Pancreas (tissue), 10 donors: Measurements from ENCODE around the gene SSX1. TPM values are rescaled to one million over a fixed set of nuclear protein-coding genes. Genes with fewer than 3 reads are reported as not detected.
A peak's percentile ranks its signal among the peaks of the same experiment; 100 is the strongest.
"Not testable (repeated sequence)": the region's sequence is repeated elsewhere in the genome, so short reads cannot be mapped to it uniquely, and the experiment has no call there.

ENCODE experiments used
- ATAC-seq, 4 donors: fragments of 200-7000 bp; cut with Tn5 transposase; one replicate each; pipeline versions ENCODE4 v1.8.0 to v1.9.1; 2020; ENCODE audit warnings: mild to moderate bottlenecking in 4 of 4, moderate library complexity in 4 of 4
- DNase-seq, 6 donors: peaks; one replicate each; pipeline ENCODE4 v3.0.0-alpha.2; 2020
- FAIRE-seq: peaks from 2 replicates; lab custom pipeline; 2012; peaks lifted over from hg19 to GRCh38; lab: Jason Lieb, UNC
- H3K27ac ChIP-seq, 4 donors: fragments of 200-600 bp; sonication (generic); 1 replicate in 3 of 4; 2 replicates in 1 of 4; pipeline versions ENCODE4 v1.5.0 to v1.8.0; 2020
- H3K27me3 ChIP-seq, 4 donors: fragments of 200-600 bp; one replicate each; pipeline ENCODE4 v1.8.0; 2021
- H3K36me3 ChIP-seq, 3 donors: fragments of 200-600 bp; sonication (generic) in 1 of 3; one replicate each; pipeline versions ENCODE4 v1.5.0 to v1.8.0; 2020 to 2021
- H3K4me1 ChIP-seq, 3 donors: fragments of 200-600 bp; one replicate each; pipeline ENCODE4 v1.8.0; 2021
- H3K4me3 ChIP-seq, 4 donors: fragments of 200-600 bp; sonication (generic) in 2 of 4; one replicate each; pipeline versions ENCODE4 v1.5.0 to v1.8.0; 2020 to 2021
- H3K9me3 ChIP-seq, 4 donors: fragments of 200-600 bp; one replicate each; pipeline ENCODE4 v1.8.0; 2021
- WGBS, 2 donors: extraction: QIAGEN DNeasy Blood & Tissue Kit; methylation state at CpG; one replicate each; pipeline ENCODE4 v1.1.7; 2013; 5-methylcytosine and 5-hydroxymethylcytosine counted together
- intact Hi-C, 3 donors: fragments of 100-400 bp; cut with DNase I; formaldehyde crosslinking; loops; one replicate each; pipeline versions ENCODE4 v1.11.1 to v1.14.2; 2022
- polyA plus RNA-seq, 2 donors: library from polyadenylated mRNA; stranded (reverse); fragments of 200-250 nt; gene quantifications; one replicate each; pipeline ENCODE4 v1.2.3, GENCODE V29; 2013
- total RNA-seq, 6 donors: library from RNA; stranded (reverse); fragmentation: NEBNext Ultra II Directional in 4 of 6; extraction: Animal tissue kit (Norgen Biotek cat#: 25700) in 4 of 6; gene quantifications; one replicate each; pipeline versions ENCODE4 v1.2.1 to v1.2.4, GENCODE V29; 2021 to 2023
- TF ChIP-seq, protein P1 (sequence below), 4 donors: fragments of 200-600 bp; sonication (generic) in 3 of 4; IDR thresholded peaks; one replicate each; pipeline versions ENCODE4 v1.5.0 to v1.8.0; 2021; ENCODE audit warnings: antibody characterized with exemption in 4 of 4
- donor health status: healthy with polysubstance abuse.
- donor health status: DM: no; HTN: no; CAD: no; lungs with moderate emphysema.
- donor health status: DM: no; HTN: no; CAD: no.
- donor health status: control.
- donor health status: control.
- donor health status: Bipolar disorder and iron deficiency.
- donor health status: DM: yes; HTN: yes; CAD: no.
- donor health status: DM: no; HTN: no; CAD: no.
- donor health status: DM: no; HTN: no; CAD: no.
- donor health status: DM: yes; HTN: yes; CAD: no.

Gene SSX1
- total RNA-seq (under 1 TPM in 1 of 6 donors, not detected in 5; 0.19 TPM), polyA plus RNA-seq (not detected)

DNA sequence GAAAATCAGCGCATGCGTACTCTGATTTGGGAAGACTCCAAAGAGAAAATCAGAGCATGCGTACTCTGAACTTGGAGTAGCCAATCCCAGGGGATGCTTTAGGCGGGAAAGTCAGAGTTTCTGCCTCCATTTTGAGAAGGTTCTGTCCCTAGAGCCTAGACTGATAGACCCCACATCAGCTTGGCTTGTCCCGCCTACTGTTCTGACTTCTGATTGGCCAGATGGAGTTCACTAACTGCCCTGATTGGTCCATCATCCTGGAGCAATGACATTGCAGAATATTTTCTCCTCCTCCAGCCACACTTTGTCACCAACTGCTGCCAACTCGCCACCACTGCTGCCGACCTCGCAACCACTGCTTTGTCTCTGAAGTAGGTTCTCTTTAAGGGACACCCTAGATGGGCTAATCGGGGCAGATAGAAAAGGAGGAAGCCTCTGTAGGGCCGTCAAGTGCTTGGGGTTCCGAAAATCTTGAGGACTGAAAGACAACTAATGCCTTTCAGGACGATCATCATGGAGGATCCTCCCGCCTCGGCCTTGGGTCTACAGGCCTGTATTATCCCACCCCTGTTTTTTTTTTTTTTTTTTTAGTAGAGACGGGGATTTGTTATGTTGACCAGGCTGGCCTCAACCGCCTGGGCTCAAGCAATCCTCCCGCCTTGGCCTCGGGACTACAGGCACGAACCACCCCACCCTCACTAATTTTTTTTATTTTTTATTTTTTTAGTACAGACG lies at the start of gene SSX1:
TSS of gene SSX1 (plus strand) at position 331 of the 735 bp plus-strand sequence. CDS start 1,850 bp downstream, outside the sequence.
- H3K36me3 ChIP-seq, H3K27me3 ChIP-seq, ATAC-seq, DNase-seq, H3K4me3 ChIP-seq, H3K27ac ChIP-seq, FAIRE-seq, H3K9me3 ChIP-seq, intact Hi-C loops, H3K4me1 ChIP-seq: not testable (repeated sequence)
- 84 to 88% methylated on average over 19 to 20 of the region's 20 CpGs for WGBS, 2 donors

GRCh38 chrX:48214341-48214740 lies 40.9 kb upstream of the SSX1 start:
- H3K4me1 ChIP-seq, intact Hi-C loops, H3K36me3 ChIP-seq, FAIRE-seq, ATAC-seq, DNase-seq, H3K27me3 ChIP-seq, H3K4me3 ChIP-seq, H3K27ac ChIP-seq, H3K9me3 ChIP-seq: not testable (repeated sequence)
- WGBS, 2 donors: 29 to 31% methylated on average over 4 of the region's 4 CpGs

DNA sequence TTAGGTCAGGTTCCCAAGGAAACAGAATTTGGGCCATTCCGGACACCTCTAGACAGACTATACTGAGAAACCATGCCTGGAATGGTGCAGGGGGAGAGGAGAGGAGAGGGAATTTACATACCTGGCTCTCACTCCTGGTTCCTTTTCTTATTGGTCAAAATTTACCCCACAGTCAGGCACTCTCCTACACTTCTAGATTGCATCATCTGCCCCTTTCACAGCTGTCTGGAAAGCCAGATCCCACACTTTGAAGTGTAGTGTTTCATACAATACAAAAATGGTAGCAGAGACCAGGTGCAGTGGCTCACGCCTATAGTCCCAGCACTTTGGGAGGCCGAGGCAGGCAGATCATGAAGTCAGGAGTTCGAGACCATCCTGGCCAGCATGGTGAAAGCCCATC lies 31.0 kb upstream of the SSX1 start:
- H3K9me3 ChIP-seq, intact Hi-C loops, FAIRE-seq, H3K4me1 ChIP-seq, H3K27ac ChIP-seq, H3K36me3 ChIP-seq, ATAC-seq, H3K4me3 ChIP-seq, H3K27me3 ChIP-seq, DNase-seq: not testable (repeated sequence)
- 77 to 78% methylated on average over 4 of the region's 4 CpGs for WGBS, 2 donors

DNA sequence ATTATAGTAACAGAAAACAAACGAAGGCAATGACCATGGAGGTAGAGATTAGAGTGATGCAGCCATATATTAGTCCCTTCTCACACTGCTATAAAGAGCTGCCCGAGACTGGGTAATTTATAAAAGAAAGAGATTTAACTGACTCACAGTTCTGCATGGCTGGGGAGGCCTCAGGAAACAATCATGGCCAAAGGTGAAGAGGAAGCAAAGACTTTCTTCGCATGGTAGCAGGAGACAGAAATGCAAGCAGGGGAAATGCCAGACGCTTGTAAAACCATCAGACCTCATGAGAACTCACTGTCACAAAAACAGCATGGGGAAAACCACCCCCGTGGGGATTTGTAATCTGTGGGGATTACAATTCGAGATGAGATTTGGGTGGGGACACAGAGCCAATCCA lies 2.2 kb upstream of the SSX1 start:
- DNase-seq, H3K36me3 ChIP-seq, H3K4me3 ChIP-seq, intact Hi-C loops, H3K9me3 ChIP-seq, H3K4me1 ChIP-seq, ATAC-seq, H3K27ac ChIP-seq, H3K27me3 ChIP-seq, FAIRE-seq: not testable (repeated sequence)
- WGBS, 2 donors: 48 to 53% methylated on average over 6 of the region's 6 CpGs

- H3K36me3 ChIP-seq, DNase-seq, ATAC-seq, FAIRE-seq, intact Hi-C loops, H3K27ac ChIP-seq, H3K9me3 ChIP-seq, H3K4me3 ChIP-seq, H3K4me1 ChIP-seq: not testable (repeated sequence)
- H3K27me3 ChIP-seq: peaks cover 0 to 10% (median 3%) of the 10 kb centered on the region in 4 donors
Measured at GRCh38 chrX:48274365-48274764, 19.2 kb downstream of the SSX1 start.

DNA sequence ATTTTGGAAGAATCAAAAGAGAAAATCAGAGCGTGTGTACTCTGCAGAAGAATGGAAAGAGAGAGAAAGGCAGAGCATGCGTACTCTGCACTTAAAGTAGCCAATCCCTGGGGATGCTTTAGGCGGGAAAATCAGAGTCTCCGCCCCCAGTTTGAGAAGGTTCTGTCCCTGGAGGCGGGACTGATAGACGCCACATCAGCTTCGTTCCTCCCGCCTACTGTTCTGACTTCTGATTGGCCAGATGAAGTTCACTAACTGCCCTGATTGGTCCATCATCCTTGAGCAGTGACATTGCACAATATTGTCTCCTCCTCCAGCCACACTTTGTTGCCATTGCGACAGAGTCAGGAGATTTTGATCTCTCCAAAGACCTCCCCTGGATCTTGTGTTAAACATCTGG lies 23.8 kb downstream of the SSX1 start:
- peak in 2 of 6 donors; percentile 1 to 10 for DNase-seq

DNA sequence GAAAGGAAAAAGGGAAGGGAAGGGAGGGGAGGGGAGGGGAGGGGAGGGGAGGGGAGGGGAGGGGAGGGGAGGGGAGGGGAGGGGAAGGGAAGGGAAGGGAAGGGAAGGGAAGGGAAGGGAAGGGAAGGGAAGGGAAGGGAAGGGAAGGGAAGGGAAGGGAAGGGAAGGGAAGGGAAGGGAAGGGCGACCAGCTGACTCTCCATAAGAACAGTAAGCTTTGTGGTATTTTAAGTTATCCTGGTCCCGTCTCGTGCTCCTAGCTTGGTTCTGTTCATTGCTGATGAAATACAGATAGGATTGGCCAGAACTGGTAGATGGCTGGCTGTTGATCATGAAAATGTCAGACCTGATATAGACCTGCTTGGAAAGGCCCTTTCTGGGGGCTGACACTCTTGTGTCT lies 25.5 kb downstream of the SSX1 start:
- H3K36me3 ChIP-seq, H3K4me1 ChIP-seq, FAIRE-seq, ATAC-seq, H3K27ac ChIP-seq, H3K27me3 ChIP-seq, DNase-seq, H3K9me3 ChIP-seq, H3K4me3 ChIP-seq, intact Hi-C loops: not testable (repeated sequence)
- 61 to 76% methylated on average over 3 of the region's 3 CpGs for WGBS, 2 donors

More for the DNA sequence above, 23.8 kb downstream of the SSX1 start:
- Histone ChIP-seq H3K4me1 (no peaks in the 10 kb centered on the region), H3K9me3 (no peaks in the 10 kb centered on the region), H3K4me3 (no peak overlapping the region), H3K27me3 (peaks cover 0 to 3% (median 2%) of the 10 kb centered on the region in 4 donors), H3K27ac (no peak overlapping the region), H3K36me3 (no peaks in the 10 kb centered on the region)
- intact Hi-C loops: no loop called here
- no peak for ATAC-seq
- 61 to 62% methylated on average over 9 of the region's 9 CpGs for WGBS, 2 donors
- TF ChIP-seq, protein P1, sequence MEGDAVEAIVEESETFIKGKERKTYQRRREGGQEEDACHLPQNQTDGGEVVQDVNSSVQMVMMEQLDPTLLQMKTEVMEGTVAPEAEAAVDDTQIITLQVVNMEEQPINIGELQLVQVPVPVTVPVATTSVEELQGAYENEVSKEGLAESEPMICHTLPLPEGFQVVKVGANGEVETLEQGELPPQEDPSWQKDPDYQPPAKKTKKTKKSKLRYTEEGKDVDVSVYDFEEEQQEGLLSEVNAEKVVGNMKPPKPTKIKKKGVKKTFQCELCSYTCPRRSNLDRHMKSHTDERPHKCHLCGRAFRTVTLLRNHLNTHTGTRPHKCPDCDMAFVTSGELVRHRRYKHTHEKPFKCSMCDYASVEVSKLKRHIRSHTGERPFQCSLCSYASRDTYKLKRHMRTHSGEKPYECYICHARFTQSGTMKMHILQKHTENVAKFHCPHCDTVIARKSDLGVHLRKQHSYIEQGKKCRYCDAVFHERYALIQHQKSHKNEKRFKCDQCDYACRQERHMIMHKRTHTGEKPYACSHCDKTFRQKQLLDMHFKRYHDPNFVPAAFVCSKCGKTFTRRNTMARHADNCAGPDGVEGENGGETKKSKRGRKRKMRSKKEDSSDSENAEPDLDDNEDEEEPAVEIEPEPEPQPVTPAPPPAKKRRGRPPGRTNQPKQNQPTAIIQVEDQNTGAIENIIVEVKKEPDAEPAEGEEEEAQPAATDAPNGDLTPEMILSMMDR (IDR thresholded peaks at IDR 0.05): no peak
- no peak for FAIRE-seq

- H3K9me3 ChIP-seq: no peaks in the 10 kb centered on the region
- no peaks in the 10 kb centered on the region for H3K4me1 ChIP-seq
- TF ChIP-seq, protein P1 (IDR thresholded peaks at IDR 0.05): no peak
- H3K27ac ChIP-seq: no peak overlapping the region
- intact Hi-C loops: no loop called here
- no peak for DNase-seq
- H3K27me3 ChIP-seq: no peaks in the 10 kb centered on the region
- no peaks in the 10 kb centered on the region for H3K36me3 ChIP-seq
- 76 to 77% methylated on average over 11 of the region's 11 CpGs for WGBS, 2 donors
- H3K4me3 ChIP-seq: no peak overlapping the region
- FAIRE-seq: no peak
- ATAC-seq: no peak
Measured at GRCh38 chrX:48306175-48306574, 51.0 kb downstream of the SSX1 start.

DNA sequence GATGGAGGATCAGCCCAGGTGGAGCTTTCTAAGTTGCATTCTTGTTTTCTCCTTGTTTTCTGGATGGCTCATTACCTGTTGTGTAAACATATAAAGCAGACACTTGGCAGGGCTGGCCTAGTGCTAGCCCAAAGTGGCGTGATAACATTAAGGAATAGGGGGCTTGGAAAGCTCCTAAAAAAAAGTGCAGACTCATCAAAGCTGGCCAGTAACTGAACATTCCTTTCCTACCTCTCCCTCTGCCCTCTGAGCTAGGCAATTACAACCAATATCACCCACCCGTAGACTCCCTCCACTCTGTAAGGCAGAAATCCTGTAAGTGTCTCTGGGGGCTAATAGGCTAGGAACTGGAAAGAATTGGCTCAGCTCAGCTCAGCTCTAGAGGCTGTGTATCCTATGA lies 58.8 kb downstream of the SSX1 start:
- H3K27ac ChIP-seq, H3K4me3 ChIP-seq, H3K4me1 ChIP-seq, H3K36me3 ChIP-seq, H3K9me3 ChIP-seq, DNase-seq, intact Hi-C loops, FAIRE-seq, H3K27me3 ChIP-seq, ATAC-seq: not testable (repeated sequence)
- WGBS, 2 donors: 52 to 77% methylated on average over 2 of the region's 2 CpGs
